Fibroblast of peridontal ligament (primary cell): ENCODE measurements around the gene COL1A2.

ENCODE experiments used
- DNase-seq: peaks from one replicate; pipeline ENCODE4 v3.0.0-alpha.2; 2010; ENCODE audit errors: extremely low read depth

COL1A2 gene

GRCh38 chr7:94434042-94434441, 39.3 kb downstream of the COL1A2 start:
- DNase-seq, result peak; percentile 73

- DNase-seq, result peak; percentile 88
These were observed 41.4 kb downstream of the COL1A2 start for GRCh38 chr7:94436018-94436604.

DNA sequence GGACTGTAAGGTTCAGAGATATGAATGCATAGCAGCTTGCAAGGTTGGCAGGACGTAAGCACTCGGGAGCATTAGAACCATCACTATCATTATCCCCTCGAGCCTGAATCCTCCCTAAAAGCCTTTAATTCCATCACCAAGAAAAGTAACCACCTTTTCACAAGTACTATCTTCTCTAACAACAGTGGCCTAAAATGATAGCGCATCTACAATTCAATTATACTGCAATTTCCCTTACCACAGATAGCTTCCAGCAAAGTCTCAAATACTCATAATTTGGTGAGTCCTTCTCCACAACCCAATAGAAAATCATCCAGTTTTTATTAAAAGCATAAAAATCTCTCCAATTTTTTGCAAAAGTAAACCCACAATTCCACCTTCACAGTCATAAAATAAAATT, 42.0 kb downstream of the COL1A2 start:
- DNase-seq, result no peak

- peak; percentile 35 for DNase-seq
These were observed 45.2 kb downstream of the COL1A2 start for GRCh38 chr7:94439893-94440381.

GRCh38 chr7:94440451-94441039, 45.9 kb downstream of the COL1A2 start:
- peak; percentile 45 for DNase-seq

DNA sequence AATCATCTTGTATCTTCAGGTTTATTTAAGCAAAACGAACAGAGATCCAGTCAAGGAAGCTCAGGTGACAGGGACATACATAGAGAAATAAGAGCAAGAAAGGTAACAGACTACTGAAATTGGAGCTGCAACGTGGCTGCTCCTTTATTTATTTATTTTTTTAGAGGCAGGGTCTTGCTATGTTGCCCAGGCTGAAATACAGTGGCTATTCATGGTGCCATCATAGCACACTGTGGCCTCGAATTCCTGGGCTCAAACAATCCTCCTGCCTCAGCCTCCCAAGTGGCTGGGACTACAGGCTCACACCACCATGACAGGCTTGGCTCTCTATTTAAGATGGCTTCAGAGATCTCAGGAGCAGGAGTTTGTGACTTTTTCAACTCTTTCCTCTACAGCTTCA, 46.4 kb downstream of the COL1A2 start:
- DNase-seq, result no peak

DNA sequence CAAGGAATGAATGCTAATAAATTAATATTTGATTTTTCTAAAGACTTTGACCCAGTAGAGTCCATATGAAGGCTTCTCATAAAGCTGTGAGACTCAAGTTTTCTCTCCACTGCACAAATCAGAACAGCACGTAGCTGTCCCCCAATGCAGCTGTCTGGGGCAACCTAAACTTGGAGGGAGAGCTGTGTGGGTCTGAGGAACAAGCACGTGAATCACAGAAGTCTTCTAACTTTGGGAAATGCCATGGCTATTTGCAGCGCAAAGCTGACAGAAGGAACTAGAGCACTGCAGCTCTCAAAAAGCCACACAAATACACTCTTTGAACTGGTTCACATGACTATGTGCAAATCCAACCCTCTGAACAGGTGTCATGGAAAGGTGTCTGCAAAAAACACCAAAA, 47.9 kb downstream of the COL1A2 start:
- DNase-seq, result no peak

DNA sequence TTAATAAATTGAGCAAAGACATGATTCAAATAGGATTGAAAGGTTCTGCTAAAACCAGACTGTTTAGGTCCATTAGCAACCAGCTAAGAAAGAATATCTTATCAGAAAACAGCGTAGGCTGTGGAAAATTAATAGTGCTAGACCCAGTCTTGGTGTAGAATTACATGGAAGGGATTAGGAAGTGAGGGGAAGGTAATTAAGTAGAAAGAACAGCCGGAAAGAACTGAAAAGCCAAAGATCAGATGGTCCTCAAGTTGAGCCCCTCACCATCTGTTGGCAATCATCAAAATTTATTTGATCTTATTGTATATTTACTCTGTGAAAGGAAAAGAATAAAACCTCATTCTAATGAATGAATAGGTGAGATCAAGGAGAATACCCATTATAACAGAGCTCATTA, 50.1 kb downstream of the COL1A2 start:
- DNase-seq, result no peak

- DNase-seq, result no peak
These were observed 51.0 kb downstream of the COL1A2 start for GRCh38 chr7:94445696-94446194.

- DNase-seq, result no peak
These were observed 51.6 kb downstream of the COL1A2 start for GRCh38 chr7:94446308-94446707.

DNA sequence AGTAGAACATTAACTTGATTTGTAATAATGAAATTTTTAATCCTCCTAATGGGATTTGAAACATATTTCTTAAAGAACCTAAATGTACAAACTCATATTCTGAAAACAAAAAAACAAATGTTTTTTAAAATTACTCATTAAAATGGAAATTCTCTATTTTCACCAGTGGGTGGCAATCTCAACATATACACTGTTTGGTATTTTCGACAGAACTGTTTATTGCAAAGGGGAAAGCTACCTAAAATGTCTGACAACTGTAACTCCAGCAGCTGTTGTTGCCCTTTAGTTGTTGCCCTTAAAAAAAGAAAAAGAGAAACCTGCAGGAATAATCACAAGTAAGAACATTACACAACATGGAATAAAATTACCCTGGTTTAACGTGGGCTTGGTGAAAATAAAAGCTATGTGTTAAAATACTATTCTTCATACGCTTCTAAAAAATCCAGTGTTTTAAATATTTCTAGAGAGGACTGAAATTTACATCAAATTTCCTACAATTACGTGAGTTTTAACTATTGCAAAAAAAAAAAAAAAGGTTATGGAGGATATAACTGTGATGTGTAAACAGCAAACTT, 54.5 kb downstream of the COL1A2 start:
- DNase-seq, result peak; percentile 77

DNA sequence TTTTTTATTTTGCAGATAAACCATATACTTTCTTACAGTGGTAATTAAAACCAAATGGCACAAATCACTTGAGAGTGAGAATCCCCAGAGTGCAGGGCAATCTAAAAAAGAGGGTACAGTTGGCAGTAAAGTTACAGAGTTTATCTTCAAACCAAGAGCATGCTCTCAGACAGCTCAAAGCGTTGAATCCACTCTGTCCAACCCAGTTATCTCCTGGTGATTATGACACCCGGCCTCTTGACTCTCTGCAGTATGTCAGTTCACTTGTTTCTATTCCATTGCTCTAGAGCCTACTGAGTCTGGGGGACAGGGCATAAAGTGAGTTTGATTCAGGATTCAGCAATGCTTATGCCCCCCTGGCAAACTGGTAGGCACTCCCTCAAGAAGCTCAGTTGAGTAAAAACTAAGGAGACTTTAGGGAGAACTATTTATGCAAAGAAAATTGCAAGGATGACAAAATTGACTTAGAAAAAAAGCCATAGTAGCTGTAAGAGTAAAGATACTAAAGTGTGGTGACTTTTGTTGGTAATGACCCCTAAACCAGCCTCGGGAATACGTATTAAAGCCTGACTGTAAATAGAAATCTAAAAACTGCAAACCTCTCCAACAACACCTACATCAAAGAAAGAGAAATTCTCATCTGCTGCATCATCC, 55.5 kb downstream of the COL1A2 start:
- no peak for DNase-seq

DNA sequence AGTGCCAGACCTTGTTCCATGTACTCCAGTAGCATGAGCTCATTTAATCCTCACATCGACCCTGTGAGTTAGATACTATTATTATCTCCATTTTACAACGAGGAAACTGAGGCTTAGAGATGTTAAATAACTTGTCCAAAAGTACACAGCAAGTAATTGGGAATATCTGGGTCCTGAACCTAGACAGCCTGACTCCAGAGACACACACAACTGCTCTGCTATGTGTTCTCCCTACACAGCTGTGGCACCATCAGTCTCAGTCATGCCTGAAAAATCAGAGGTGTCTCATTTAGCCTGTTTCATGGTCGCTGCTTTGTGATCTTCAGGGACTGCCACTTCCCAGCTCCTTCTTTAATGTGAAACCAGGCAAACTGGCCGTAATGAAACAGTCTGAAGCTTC, 56.5 kb downstream of the COL1A2 start:
- no peak for DNase-seq

- DNase-seq, result peak; percentile 20
These were observed 57.5 kb downstream of the COL1A2 start for GRCh38 chr7:94452239-94452638.

GRCh38 chr7:94453898-94454297, 59.2 kb downstream of the COL1A2 start:
- DNase-seq, result peak; percentile 17

DNA sequence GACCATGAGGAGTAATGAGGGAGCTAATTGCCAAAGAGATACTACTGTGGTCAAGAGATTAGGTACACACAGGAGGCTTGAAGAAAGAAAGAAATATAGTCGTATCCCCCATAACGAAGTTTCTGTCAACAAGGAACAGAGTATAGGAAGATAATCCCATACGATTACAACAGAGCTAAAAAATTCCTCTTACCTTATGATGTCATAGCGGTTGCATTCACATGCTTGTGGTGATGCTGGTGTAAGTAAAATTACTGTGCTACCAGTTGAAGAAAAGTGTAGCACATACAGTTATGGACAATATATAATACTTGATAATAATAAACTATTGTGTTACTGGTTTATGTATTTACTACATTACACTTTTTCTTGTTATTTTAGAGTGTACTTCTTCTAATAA, 63.3 kb downstream of the COL1A2 start:
- no peak for DNase-seq

- no peak for DNase-seq
These were observed 71.8 kb downstream of the COL1A2 start for GRCh38 chr7:94466516-94466915.

DNA sequence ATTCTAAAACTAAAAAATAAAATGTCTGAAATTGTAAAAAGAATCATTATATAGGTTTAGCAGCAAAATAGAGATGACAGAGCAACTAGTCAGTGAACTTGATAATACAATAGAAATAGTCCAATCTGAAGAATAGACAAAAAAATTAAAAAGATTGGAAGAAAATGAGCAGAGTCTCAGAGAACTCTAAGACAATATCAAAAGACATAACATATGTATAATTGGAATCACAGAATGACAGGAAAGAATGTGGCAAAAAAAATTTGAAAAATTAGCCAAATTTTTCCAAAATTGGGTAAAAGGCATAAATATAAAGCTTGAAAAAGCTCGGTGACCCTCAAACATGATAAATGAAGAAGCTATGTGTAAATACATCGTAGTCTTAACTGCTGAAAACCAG, 76.9 kb downstream of the COL1A2 start:
- DNase-seq, result no peak

GRCh38 chr7:94472608-94473007, 77.9 kb downstream of the COL1A2 start:
- no peak for DNase-seq

- DNase-seq, result peak; percentile 2
These were observed 81.7 kb downstream of the COL1A2 start for GRCh38 chr7:94476251-94476840.

DNA sequence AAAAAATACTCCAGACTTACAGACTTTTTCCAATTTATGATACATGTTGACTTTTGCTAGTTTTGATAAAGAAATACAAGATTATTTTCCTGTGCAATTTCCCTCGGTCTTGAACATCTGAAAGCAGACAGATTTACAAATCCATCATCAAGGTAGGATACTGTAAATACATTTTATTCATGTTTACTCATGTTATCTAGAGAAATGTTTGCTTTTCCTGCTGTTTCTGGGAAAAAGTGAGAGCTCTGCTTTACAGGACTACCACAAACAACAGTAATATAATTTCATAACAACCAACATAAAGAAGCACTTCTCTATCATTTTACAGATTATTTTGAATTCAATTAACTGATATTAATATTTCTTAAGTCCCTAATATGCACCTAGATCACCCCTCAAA, 83.2 kb downstream of the COL1A2 start:
- no peak for DNase-seq

GRCh38 chr7:94478648-94479214, 84.0 kb downstream of the COL1A2 start:
- DNase-seq, result no peak
